GM21360 (cell line): ENCODE measurements around the gene SLU7.
"Not testable (repeated sequence)": the region's sequence is repeated elsewhere in the genome, so short reads cannot be mapped to it uniquely, and the experiment has no call there.

Experiments
- ATAC-seq: cut with Tn5 transposase; IDR thresholded peaks from one replicate; pipeline ENCODE4 v1.9.1; 2021; ENCODE audit warnings: mild to moderate bottlenecking, moderate library complexity; ENCODE audit not compliant: unreplicated experiment

The SLU7 gene

DNA sequence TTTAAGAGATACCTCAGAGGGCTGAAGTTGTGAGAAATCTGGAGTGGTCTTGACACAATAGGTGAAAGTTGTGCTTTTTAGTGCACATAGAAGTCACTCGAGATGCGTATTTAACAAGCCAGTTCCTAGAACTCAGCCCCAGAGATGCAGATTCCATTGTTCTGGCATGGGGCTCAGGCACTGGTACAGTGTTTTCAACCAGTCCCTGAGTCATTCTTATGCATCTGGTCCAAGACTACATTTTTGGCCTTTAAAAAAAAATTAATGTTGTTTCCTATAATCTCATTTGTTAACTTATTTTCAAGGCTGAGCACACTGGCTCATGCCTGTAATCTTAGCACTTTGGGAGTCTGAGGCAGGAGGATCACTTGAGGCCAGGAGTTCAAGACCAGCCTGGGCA lies 32.4 kb upstream of the SLU7 start:
- no peak for ATAC-seq

DNA sequence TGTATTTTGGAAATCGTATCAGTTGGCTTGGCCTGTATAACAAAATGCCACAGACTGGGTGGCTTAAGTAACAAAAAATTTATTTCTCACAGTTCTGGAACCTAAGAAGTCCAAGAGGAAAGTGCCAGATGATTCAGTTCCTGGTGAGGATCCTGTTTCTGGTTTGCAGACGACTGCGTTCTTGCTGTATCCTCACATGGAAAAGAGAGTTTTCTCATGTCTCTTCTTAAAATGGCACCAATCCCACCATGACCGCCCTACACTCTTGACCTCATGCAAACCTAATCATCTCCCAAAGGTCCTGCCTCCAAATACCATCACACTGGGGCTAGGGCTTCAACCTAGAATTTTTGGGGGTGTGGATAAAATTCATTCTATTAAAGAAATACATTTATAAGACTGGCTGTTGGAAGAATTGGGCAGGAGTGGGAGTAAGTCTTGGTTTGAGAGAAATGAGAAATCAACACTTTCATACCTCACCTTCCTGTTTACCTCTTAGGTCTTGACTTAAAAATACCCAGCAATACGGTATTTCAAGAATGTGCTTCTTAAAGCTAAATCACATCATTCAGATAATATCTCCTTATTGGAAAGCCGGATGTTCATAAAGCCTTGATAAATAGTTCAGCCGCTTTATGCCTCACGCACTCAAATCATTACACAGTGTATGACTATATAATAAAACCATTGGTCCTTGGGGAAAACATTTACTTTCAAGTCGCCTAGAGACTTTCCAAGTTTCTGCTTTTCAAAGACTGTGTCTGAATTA lies 31.5 kb upstream of the SLU7 start:
- ATAC-seq, result peak; percentile 53

DNA sequence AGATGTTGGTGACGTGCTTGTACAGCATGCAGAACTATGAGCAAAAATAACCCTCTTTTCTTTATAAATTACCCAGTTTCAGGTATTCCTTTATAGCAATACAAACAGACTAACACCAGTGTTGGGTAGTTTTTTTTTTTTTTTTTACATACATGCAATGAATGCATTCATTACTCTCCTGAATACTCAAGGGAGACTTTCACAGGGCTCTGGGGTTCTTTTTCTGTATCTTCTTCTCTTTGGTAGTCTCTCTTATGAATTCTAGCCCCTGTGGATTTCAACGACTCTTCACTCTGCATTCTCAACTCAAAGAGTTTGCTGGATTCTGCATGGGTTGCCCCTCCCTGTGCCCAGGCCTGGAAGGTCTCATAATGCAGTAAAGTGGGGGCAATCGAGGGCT lies 30.6 kb upstream of the SLU7 start:
- ATAC-seq, result no peak

DNA sequence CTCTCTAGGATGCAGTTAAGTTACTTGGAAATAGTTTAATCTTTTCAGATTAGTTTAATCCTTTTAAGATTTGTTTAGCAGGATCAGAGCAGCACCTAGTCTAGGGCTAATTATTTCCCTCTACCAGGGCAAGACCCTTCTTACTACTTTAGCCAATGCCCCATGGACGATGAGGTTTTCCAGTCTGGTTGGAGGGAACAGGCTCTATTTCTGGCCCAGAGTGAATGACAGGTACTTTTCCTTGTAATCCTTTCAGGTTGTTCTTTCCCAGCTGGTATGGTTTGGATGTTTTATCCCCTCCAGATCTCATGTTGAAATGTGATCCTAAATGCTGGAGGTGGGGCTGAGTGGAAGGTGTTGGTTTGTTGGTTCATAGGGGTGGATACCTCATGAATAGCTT lies 30.0 kb upstream of the SLU7 start:
- no peak for ATAC-seq

DNA sequence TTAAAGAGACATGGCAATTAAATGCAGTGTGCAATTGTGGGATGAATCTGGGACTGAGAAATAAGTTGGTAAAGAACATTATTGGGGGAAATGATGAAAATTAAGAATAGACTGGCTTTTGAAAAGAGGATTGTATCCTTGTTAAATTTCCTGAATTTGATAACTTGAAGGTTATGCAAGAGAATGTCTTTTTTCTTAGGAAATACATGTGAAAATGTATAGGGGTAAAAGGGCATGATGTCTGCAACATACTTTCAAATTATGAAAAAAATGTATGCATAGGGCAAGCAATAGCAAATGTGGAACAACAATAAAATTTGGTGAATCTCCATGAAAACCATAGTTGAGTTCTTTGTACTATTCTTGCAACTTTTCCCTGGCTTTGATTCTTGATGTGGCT lies 26.9 kb upstream of the SLU7 start:
- ATAC-seq, result no peak

DNA sequence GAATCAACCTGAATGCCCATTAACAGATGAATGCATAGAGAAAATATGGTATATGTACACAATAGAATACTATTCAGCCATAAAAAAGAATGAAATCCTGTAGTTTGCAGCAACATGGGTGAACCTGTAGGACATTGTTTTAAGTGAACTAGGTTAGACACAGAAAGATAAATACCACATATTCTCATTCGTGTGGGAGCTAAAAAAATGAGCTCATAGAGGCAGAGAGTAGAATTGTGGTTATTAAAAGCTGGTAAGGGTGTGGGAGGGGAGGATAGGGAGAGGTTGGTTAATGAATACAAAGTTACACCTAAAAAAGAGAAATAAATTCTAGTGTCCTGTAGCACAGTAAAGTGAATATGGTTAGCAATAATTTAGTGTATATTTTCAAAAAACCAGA lies 26.3 kb upstream of the SLU7 start:
- no peak for ATAC-seq

DNA sequence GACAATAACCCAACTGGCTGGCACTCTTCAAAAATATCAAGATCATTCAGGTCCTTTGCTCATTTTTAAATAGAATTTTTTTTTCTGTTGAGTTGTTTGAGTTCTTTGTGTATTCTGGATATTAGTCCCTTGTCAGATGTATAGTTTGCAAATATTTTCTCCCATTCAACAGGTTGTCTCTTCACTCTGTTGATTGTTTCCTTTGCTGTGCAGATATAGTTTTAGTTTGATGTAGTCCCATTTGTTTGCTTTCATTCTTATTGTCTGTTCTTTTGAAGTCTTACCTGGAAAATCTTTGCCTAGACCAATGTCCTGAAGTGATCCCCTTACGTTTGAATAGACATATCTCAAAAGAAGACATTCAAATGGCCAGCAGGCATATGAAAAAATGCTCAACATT lies 25.5 kb upstream of the SLU7 start:
- ATAC-seq, result no peak

DNA sequence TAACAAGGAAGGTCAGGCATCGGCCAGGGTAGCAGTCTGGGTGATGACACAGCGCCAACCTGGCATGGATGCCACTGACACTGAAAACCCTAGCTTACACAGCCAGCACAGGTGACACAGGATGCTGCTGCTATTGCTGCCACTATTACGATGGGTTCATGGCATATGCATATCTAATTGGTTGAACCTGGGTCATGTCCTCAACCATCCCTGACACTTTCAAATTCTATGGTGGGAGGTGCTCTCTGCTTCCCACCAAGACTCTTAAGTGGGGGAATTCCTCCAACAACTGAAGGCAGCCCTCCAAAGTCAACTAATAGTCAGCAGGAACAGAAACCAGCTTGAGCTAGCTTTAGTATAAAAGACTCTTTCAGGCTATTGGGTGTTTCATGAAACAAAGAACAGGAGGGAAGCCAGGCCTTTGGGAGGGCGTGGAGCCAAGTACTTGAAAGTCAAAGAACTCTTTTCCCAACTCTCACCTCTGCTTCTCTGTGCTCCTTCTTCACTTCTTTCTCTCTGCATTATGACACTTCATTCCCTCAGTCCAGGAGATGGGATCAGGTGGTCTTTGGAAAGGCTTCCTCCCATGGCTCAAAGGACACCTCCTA lies 24.0 kb upstream of the SLU7 start:
- ATAC-seq, result peak; percentile 34

DNA sequence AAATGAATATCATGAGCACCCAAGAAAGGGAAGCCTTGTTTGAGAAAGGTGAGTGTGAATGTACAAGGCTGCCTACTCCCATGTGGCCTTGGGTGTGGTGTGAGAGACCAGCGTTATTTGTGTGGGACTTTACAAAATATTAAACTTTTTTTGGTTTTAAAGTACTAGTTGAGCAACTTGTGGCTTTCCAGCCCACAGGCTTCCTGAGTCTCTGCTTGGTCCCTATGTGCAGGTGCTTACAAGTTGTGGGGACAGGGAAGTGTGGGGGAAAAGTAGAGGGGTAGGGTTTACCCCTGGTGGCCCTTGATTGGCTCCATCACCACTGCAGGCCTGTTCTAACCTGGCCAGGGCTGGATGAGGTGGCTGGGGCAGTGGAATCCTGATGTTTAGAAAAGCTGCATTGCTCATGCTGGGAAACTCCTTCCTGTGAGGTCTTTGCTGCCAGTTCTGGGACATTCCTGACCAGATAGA lies 22.5 kb upstream of the SLU7 start:
- no peak for ATAC-seq

DNA sequence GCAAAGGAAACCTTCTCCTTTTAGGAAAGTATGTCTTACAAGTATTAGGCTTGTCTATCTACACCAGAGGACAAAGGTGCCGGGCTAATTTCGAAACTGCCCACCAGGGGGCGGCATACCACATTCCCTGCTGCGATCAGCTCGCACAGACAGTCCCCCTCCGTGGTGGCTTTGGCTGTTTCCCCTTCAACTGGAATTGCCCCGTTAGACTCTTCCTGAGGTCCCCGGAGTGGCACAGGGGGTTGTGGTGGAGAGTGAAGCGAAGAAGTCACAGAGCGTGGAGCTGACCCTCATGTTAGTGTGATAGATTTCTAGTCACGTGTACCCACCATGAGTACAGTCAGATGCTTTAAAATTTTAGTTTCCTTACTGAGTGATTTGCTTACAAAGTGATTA lies 20.3 kb upstream of the SLU7 start:
- ATAC-seq, result peak; percentile 42

DNA sequence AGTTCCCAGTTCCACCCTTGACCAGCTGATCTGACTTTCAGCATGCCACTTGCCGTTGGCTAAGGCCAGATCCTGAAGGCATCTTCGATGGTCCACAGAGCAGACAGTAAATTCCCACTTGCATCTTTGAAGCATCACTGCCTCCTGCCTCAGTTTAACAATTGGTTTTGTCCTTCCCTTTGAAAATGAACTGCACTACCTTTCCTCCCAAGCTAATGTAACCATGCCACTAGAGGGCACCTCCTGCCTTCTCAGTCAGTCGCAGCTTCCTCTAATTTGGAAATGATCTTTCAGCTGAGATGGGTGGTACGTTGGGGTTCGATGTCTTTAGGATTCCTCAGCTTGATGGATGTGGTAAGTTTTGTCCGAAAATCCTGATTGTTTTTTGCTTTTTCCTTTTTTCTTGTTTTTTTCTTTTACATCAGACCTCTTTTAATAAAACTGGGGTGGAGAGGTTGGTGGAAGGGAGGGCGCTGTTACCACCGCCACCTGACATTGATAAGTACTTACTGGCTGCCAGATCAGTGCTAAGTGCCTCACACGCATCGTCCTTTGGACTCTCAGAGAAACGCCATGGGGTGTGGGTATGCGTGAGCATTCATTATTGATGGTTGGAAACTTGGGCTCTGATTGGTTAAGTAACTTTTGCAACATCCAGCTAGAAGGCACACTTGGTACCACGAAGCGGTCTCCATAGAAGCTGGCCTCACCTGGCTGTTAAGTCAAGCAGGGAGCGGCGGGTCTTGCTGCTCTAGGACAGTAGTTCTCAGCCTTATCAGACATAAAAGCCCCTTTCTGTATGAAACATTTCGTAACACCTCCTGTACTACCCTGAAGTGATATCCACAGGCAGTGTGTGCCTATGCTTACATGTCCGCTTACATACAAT lies 19.7 kb upstream of the SLU7 start:
- peak; percentile 22 for ATAC-seq

DNA sequence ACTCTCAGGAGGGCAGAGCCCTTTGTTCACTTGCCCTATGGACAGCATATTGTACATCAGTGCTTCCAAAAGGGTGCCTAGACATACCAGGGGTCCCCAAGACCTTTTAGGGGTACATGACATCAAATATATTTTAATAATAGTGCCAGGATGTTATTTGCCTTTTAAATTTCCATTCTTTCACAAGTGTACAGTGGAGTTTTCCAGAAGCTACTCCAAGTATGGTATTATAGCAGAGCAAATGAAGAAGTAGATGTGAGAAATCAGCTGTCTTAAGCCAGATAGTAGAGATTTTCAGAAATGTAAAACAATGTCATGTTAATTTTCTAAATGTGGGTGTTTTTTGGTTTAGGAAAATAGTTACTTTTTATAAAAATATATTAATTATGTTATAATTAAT lies 18.4 kb upstream of the SLU7 start:
- no peak for ATAC-seq

DNA sequence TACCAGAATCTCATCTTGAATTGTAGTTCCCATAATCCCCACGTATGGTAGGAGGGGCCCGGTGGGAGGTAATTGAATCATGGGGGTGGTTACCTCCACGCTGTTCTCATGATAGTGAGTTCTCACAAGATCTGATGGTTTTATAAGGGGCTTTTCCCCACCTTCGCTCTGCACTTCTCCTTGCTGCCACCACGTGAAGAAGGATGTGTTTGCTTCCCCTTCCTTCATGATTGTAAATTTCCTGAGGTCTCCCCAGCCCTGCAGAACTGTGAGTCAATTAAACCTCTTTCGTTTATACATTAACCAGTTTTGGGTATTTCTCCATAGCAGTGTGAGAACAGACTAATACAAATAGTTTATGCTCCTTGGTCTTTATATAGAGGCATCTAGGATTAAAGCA lies 17.8 kb upstream of the SLU7 start:
- ATAC-seq, result not testable (repeated sequence)

DNA sequence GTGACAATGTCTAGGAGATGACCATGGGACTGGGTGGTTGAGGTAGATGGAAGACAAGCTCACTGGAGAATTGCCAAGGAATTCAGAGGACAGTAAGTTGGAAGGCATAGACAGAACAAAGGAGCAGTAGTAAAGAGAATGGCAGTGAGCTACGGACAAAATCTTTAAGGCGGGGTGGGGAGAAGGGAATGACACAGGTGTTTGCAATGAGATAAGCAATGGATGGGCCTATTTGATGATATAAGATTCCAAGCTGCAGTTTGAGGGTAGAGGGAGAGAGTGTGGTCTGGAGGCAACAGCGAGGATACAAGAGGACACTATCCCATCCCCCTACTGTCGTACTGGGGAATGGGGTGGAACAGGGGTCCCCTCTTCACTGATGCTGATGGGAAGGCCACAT lies 17.1 kb upstream of the SLU7 start:
- no peak for ATAC-seq

DNA sequence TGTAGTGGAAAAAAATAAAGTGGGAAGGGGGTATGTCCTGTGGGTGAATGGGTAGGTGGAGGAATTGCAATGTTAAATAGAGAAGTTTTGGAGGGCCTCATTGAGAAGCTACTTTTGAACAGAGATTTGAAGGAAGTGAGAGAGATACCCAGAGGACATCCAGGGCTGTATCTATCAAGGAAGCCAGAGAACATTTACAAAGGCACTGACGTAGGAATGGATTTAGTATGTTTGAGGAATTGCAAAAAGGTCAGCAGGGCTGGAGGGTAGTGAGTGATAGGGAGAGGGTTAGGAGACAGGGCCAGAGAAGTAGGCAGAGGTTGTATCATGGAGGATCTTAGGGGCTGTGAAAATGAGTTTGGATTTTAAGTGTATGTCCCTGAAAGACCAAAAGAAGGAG lies 16.7 kb upstream of the SLU7 start:
- ATAC-seq, result no peak

DNA sequence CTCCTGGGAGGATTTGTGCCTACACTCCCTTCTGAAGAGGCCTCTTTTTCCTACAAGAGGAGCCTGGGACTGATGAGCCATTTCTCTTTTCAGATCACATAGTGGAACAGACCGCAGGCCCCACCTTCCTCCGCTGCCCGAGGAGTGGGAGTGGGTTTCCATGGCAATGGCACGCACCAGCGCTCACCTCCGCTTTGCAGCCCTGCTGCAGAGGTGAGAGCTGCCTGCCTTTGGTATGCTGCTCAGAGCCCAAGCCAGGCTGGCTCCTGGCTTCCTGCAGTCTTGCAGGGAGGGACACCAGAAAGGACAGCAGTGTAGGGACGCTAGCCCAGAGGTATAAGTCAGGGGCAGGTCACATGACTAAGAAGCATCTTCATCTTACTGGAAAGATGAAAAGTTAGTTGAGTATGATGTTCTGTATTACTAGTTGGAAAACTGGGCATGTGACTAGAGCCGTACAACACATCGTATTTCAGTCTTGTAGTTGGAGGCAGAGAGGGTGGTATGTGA lies 15.2 kb upstream of the SLU7 start:
- peak; percentile 85 for ATAC-seq

DNA sequence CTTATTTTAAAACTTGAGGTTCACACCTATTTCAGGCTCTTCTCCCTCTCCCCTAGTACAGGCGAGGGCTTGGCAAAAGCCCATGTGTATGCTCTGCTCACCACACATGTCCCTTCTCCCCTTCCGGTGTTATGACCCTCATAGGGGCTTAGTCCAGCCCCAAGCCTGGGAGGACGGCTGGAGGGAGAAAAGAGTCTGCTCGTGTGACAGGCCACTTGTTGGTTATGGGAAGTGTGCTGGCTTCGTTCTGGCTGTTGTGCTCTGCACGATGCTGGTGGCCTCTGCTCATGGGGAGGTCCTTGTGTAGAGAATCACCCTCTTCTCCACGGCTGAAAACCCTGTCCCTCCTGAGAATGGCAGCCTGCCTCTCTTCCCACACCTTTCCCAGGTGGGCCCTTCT lies 13.9 kb upstream of the SLU7 start:
- no peak for ATAC-seq

DNA sequence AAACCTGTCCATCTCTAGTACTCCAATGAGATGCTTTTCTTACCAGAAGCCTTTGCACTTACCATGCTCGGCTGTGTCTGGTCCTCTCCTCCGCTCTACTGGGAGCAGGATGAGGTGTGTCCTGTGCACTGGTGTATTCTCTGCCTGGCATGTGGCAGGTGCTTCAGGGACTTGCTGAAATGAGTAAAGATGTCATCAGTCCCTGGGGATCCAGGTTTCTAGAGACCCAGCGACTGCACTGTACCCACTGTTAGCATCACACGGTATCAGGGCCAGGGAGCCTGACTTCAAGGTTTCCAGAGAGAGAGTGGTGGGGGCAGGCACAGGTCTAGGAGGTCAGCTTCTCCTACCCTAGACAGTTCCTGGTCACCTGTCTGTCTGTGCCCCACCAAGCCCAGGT lies 13.3 kb upstream of the SLU7 start:
- ATAC-seq, result no peak

DNA sequence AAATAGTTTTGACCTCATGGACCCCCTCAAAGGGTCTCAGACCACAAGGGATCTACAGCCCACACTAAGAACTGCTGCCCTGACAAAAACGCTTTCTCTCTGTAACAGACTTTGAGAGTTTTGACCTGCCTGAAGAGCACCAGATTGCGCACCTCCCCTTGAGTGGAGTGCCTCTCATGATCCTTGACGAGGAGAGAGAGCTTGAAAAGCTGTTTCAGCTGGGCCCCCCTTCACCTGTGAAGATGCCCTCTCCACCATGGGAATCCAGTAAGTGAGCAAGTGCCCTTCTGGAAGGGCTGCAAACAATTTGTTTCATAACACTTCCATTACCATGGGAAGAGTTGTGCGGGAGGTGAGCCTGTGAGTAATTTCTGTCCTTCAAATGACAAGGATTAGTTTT lies 8.7 kb upstream of the SLU7 start:
- no peak for ATAC-seq

DNA sequence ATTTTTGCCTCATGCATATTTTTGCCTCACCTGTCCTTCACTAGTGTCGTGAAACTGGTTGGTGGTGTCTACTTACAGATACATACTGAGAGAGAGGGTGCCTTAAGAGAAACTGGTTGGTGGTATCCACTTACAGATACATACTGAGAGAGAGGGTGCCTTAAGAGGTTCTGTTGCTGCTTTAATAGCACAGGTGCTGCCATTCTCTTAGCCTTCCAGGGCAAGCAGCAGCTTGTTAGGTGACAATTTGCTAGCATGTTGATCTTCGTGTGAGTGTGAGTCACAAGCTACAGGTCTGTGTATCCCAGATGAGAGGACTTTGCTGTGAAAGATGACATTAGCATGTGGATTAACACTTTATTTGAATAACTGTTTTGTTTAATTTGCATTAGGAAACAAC lies 4.2 kb upstream of the SLU7 start:
- ATAC-seq, result no peak

DNA sequence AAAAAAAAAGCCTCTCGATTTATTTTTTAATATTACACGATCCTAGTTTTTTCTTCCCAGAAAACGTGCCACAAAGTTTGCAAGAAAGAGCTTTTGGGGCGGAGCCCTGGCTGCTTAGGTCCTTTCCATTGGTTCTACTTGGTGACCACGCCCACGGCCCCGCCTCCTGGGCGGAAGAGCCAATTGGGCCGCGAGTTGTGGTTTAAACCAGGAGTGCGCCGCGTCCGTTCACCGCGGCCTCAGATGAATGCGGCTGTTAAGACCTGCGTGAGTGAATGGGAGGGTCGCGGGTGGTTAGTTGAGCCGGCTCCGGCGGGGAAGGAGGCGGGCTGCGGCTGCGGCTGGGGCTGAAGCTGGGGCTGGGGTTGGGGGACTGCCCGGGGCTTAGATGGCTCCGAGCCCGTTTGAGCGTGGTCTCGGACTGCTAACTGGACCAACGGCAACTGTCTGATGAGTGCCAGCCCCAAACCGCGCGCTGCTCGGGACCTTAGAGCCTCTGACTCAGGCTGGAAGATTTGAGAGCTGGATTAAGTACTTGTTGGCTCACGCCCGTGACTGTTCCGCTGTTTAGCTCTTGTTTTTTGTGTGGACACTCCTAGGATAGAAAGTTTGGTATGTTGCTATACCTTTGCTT lies 2.9 kb upstream of the SLU7 start, which contains the start of gene PTTG1:
Gene PTTG1, plus strand, starts transcription at position 231 of the 634 bp plus-strand sequence. CDS start 458 bp downstream, outside the sequence.
- ATAC-seq, result peak; percentile 66
